Measurements from ENCODE around the gene PLCG2.

DNA sequence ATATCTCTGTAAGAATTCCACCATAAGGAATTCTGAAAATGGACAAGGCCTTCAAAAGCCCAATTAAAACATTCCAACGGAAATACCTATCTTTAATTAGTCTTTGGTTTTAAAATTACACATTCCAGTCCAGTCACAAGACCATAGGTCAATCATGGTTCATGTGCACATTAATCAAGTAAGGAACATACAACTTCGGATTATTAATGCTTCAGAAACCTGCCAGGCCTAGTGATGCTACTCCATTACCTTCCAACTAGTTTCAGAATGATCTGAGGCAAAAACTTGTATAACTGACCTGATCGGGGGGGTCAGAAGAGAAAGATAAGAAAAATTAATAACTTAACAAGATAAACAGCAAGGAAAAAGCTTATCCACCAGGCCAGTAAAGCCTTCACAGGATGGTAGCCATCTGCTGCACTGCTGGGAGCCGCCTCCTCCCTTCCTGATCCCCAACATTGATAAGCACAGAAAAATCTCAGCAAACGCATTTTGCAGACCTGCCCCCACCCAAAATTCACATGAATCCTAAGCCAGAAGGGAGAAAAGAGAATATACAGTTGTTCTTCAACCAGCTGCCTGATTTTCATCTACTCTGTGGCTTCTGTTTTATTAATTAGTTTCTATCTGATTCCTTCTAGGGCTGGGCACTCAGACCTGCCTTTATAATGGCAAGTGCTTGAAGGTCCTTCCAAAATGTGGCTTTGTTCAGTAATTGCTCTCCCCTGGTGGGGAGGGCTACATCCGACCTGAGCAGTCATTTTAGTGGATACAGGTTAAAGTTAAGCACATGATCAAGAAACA, 226.1 kb downstream of the PLCG2 start:
- TF ChIP-seq, protein P1, sequence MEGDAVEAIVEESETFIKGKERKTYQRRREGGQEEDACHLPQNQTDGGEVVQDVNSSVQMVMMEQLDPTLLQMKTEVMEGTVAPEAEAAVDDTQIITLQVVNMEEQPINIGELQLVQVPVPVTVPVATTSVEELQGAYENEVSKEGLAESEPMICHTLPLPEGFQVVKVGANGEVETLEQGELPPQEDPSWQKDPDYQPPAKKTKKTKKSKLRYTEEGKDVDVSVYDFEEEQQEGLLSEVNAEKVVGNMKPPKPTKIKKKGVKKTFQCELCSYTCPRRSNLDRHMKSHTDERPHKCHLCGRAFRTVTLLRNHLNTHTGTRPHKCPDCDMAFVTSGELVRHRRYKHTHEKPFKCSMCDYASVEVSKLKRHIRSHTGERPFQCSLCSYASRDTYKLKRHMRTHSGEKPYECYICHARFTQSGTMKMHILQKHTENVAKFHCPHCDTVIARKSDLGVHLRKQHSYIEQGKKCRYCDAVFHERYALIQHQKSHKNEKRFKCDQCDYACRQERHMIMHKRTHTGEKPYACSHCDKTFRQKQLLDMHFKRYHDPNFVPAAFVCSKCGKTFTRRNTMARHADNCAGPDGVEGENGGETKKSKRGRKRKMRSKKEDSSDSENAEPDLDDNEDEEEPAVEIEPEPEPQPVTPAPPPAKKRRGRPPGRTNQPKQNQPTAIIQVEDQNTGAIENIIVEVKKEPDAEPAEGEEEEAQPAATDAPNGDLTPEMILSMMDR (IDR thresholded peaks at IDR 0.05; ENCODE audit: insufficient read depth, low read length), result no peak
- TF ChIP-seq POLR2AphosphoS5 (IDR thresholded peaks at IDR 0.05; ENCODE audit: low read depth), result no peak
- TF ChIP-seq, protein P2, sequence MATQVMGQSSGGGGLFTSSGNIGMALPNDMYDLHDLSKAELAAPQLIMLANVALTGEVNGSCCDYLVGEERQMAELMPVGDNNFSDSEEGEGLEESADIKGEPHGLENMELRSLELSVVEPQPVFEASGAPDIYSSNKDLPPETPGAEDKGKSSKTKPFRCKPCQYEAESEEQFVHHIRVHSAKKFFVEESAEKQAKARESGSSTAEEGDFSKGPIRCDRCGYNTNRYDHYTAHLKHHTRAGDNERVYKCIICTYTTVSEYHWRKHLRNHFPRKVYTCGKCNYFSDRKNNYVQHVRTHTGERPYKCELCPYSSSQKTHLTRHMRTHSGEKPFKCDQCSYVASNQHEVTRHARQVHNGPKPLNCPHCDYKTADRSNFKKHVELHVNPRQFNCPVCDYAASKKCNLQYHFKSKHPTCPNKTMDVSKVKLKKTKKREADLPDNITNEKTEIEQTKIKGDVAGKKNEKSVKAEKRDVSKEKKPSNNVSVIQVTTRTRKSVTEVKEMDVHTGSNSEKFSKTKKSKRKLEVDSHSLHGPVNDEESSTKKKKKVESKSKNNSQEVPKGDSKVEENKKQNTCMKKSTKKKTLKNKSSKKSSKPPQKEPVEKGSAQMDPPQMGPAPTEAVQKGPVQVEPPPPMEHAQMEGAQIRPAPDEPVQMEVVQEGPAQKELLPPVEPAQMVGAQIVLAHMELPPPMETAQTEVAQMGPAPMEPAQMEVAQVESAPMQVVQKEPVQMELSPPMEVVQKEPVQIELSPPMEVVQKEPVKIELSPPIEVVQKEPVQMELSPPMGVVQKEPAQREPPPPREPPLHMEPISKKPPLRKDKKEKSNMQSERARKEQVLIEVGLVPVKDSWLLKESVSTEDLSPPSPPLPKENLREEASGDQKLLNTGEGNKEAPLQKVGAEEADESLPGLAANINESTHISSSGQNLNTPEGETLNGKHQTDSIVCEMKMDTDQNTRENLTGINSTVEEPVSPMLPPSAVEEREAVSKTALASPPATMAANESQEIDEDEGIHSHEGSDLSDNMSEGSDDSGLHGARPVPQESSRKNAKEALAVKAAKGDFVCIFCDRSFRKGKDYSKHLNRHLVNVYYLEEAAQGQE (IDR thresholded peaks at IDR 0.05; ENCODE audit: insufficient replicate concordance, low read depth), result no peak
- no peak for TF ChIP-seq SPI1 (IDR thresholded peaks at IDR 0.05; ENCODE audit: borderline replicate concordance, low read depth)
- TF ChIP-seq GABPA (IDR thresholded peaks at IDR 0.05; ENCODE audit: low read depth), result no peak
